Stimulated activated CD4-positive, alpha-beta T cell treated with anti-CD3 and anti-CD28 coated beads, Interleukin-2, amount 100 ng/mL, for 24 hours (primary cell): Measurements from ENCODE around the gene CDX4.
"Not testable (repeated sequence)": the region's sequence is repeated elsewhere in the genome, so short reads cannot be mapped to it uniquely, and the experiment has no call there.

Experiments used
- DNase-seq, 2 donors: peaks; one replicate each; pipeline ENCODE4 v3.0.0-alpha.2; 2020

The CDX4 gene, protein sequence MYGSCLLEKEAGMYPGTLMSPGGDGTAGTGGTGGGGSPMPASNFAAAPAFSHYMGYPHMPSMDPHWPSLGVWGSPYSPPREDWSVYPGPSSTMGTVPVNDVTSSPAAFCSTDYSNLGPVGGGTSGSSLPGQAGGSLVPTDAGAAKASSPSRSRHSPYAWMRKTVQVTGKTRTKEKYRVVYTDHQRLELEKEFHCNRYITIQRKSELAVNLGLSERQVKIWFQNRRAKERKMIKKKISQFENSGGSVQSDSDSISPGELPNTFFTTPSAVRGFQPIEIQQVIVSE

DNA sequence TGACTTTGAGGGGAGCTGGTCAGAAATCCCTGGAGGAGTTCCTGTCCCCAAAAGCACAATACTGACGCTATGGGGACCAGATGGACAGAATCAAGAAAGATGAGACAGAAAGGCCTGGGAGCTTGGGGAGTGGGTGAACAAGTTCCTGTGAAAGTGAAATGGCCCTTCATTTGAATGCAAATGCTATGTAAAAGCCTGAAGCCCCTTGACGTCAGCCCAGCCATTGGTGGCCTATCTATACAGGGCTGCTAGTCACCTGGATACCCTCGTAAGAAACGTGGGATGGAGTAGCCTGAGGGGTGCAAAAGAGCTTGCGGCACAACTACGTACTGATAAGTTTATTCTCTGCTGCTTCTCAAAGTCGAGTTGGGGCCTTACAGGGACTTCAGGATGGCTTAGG is at the start of gene CDX4:
Gene CDX4, plus strand, starts transcription at position 223 of the 400 bp plus-strand sequence. CDS start 201 bp downstream, outside the sequence.
- DNase-seq: no peak

DNA sequence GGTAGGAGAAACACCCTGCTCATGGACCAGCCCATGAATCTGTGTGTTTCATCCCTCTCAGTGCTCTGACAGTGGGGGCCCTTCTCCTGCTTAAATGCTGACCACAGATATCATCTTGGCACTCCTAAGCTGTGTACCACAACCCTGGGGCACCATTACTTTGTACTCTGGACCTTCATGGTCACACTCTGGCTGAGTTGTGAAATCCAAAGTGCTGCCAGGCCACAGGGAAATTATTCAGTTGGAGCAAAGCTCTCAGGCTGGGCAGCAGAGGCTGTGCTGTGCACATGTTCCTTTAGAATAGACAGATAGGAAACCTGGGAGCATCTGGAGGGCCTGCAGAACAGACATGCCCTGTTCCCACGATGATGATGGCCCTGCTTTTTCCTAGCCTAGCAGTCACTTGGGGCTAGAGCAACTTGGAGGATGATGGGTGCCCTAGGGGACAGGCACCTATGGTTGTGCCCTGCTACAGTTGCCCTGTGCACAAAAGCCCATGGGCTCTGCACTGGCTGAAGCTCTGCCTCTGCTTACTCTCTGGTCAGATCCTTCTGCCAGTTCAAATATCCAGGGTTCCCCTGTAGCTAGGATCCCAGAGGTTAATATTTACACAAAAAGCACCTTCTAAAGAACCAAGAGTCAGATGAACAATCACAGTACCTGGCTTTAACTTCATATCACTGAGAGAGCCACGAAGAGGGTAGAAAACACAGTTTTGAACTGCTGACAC is 48.5 kb upstream of the CDX4 start:
- DNase-seq: no peak

DNA sequence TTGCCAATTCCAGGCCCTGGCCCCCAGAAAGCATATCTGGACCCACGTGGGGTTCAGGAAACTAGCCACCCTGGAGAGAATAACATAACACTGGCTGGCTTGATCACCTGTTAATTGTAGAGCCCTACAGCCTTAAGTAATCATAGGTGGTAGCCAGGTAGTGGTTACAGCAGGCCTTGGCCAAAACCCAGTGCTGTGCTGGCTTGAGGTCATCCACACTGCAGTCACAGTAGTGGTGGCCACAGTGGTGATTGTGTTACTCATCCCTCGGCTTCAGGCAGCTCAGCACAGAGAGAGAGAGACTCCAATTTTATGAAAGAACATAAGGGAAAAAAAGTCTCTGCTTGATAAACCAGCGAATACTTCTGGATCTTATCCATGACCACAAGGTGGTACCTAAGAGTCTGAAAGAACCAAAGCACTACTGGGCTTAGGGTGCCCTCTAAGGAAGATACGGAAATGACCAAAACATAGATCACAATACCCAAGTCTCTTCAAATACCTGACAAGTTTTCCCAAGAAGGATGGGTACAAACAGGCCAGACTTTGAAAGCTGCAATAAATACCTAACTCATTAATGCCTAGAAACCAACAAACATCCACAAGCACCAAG is 46.6 kb upstream of the CDX4 start:
- no peak for DNase-seq

DNA sequence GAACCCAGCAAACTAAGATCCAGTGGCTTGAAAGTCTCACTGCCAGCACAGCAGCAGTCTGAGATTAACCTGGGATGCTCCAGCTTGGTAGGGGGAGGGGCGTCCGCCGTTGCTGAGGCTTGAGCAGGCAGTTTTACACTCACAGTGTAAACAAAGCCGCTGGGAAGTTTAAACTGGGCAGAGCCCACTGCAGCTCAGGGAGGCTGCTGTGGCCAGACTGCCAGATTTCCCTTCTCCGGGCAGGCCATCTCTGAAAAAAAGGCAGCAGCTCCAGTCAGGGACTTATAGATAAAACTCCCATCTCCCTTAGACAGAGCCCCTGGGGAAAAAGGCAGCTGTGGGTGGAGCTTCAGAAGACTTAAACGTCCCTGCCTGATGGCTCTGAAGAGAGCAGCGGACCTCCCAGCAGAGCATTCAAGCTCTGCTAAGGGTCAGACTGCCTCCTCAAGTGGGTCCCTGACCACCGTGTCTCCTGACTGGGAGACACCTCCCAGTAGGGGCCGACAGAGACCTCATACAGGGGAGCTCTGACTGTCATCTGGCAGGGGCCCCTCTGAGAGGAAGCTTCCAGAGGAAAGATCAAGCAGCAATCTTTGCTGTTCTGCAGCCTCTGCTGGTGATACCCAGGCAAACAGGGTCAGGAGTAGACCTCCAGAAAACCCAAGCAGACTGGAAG is 45.1 kb upstream of the CDX4 start:
- no peak for DNase-seq

DNA sequence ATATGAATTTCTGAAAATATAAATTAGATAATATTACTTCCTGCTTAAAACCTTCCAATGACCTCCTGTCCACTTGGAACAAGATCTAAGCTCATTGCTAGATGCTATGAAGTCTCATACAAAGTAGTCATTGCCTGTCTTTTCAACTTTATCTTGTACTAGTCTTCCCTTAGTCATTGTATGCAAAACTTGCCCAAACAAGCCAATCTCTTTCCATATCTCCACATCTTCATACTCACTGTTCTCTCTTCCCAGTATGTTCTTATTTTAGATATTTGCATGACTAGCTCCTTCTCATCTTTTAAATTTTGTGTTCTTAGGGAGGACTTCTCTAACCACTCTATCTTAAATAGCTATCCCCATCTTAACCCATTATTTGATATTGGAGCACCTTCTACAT is 33.9 kb upstream of the CDX4 start:
- no peak for DNase-seq

DNA sequence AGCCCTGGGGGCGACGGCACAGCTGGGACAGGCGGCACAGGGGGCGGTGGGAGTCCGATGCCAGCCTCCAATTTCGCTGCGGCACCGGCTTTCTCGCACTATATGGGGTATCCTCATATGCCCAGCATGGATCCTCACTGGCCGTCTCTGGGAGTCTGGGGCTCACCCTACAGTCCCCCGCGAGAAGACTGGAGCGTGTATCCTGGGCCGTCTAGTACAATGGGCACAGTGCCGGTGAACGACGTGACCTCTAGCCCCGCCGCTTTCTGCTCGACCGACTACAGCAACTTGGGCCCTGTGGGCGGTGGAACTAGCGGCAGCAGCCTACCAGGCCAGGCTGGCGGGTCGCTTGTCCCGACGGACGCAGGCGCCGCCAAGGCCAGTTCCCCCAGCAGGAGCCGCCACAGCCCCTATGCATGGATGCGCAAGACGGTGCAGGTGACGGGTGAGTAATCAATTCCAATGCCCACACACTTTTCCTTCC is 500 bp downstream of the CDX4 start:
- DNase-seq: peak in 1 of 2 donors; percentile 2

DNA sequence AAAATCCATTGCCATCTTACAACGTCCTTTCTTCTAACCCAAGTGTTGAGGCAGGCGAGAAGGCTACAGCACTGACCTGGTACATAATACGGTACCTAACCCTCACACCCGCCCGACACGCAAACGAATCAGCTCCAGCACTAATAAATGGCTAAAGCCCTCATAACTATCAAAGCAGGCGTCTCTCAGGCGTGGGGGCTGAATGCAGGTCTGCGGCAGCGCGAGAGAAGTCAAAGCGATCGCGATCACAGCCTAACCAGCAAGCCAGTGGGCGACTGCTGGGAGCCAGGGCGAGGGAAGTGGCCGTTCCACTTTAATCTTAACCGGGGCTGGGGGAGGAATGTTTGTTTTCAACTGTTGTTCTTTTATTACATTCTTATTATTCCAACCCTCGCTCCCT is 1.5 kb downstream of the CDX4 start:
- DNase-seq: no peak

DNA sequence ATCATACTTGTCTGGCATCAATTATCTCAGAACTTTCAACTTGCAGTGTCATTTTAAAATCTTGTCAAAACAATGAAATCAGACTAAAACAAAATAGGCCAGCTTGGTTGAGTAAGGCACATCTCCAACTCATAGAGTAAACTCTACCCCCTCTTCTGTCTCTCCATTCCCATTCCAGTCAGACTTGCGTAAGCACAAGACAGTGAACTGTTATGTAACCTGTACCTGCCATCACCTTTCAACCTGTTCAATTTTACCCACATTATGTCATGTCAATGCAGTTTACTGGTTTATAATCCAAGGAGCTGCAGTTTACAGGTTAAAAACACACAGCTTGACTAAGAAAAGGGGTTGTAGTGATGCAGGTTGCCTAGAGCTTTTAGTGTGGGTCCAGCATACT is 8.3 kb downstream of the CDX4 start:
- no peak for DNase-seq

DNA sequence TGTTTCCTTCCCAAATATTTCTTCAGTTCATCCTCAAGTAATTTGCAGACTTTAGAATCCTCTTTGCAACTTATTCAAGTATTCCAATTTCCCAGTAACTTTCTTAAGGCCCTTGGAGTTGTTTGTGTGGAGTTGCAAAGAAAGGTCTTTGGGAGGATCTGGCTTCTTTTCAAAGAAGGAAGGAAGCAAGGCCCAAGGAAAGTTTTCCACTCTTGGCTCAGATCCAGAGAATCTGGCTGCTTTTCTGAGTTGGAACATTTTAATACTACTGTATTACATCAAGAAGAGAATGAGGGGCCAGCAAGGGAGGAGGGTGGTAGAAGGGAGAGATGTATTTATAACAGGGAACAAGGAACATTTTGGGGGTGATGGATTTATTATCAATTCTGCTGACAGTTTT is 10.5 kb downstream of the CDX4 start:
- no peak for DNase-seq

DNA sequence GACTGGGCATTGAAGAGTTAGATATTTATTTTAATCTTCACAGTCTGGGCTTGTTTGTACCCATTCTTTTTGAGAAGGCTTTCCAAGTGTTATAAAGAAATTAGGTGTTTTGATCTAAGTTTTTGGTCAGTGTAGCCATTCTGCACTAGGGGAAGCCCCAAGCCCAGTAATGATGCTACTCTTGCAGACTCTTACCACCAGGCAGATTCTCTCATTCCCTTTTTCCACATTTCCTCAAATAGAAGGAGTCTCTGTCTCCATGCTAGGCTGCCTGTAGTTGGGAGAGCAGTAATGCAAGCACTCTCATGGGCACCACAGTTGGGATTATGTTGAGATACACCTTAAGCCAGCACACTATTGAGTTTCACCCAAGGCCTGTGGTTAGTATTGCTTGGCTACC is 21.5 kb downstream of the CDX4 start:
- DNase-seq: no peak

DNA sequence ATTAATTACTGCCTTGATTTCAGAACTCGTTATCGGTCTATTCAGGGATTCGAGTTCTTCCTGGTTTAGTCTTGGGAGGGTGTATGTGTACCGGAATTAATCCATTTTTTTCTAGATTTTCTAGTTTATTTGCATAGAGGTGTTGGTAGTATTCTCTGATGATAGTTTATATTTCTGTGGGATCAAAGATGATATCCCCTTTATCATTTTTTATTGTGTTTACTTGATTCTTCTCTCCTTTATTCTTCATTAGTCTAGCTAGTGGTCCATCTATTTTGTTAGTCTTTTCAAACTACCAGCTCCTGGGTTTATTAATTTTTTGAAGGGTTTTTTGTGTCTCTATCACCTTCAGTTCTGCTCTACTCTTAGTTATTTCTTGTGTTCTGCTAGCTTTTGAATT is 32.1 kb downstream of the CDX4 start:
- no peak for DNase-seq

DNA sequence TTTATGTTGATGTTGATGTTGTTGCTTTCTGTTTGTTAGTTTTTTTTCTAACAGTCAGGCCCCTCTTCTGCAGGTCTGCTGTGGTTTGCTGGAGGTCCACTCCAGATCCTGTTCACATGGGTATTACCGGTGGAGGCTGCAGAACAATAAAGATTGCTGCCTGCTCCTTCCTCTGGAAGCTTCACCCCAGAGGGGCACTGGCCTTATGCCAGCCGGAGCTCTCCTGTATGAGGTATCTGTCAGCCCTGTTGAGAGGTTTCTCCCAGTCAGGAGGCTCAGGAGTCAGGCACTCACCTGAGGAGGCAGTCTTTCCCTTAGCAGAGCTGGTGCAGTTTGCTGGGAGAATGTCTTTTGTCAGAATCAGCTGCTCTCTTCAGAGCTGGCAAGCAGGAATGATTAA is 34.7 kb downstream of the CDX4 start:
- no peak for DNase-seq

DNA sequence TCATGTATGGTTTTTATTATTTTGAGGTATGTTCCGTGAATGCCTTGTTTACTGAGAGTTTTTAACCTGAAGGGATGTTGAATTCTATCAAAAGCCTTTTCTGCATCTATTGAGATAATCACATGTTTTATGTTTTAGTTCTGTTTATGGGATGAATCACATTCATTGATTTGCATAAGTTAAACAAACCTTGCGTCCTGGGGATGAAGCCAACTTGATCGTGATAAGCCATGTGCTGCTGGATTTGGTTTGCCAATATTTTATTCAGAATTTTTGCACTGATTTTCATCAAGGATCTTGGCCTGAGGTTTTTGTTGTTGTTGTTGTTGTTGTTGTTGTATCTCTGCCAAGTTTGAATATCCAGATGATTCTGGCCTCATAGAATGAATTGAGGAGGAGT is 43.8 kb downstream of the CDX4 start:
- no peak for DNase-seq

DNA sequence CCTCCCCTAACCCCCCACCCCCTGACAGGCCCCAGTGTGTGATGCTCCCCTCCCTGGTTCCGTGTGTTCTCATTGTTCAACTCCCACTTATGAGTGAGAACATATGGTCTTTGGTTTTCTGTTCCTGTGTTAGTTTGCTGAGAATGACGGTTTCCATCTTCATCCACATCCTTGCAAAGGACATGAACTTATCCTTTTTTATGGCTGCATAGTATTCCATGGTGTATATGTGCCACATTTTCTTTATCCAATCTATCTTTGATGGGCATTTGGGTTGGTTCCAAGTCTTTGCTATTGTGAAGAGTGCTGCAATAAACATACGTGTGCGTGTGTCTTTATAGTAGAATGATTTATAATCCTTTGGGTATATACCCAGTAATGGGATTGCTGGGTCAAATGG is 45.3 kb downstream of the CDX4 start:
- not testable (repeated sequence) for DNase-seq
